Astrocyte (in vitro differentiated cells and primary cell): Measurements from ENCODE around the gene RBM14. TPM values are rescaled to one million over a fixed set of nuclear protein-coding genes. Genes with fewer than 3 reads are reported as not detected.

Experiments used
- DNase-seq: peaks from one replicate; pipeline ENCODE4 v3.0.0-alpha.2; 2010; ENCODE audit warnings: low read depth
- FAIRE-seq: peaks from 2 replicates; lab custom pipeline; 2011; peaks lifted over from hg19 to GRCh38; lab: Jason Lieb, UNC
- H2AFZ ChIP-seq: 2 replicates; pipeline ENCODE4 v1.6.0; 2012; ENCODE audit warnings: low read depth, low read length, inconsistent platforms
- H3K27ac ChIP-seq: 2 replicates; pipeline ENCODE4 v1.5.1; 2011; ENCODE audit warnings: low read depth, low read length, inconsistent platforms
- H3K27me3 ChIP-seq: 2 replicates; pipeline ENCODE4 v1.6.0; 2011; ENCODE audit warnings: low read length, inconsistent platforms; ENCODE audit not compliant: insufficient read depth
- H3K36me3 ChIP-seq: 2 replicates; pipeline ENCODE4 v1.5.1; 2011; ENCODE audit warnings: low read length, inconsistent platforms; ENCODE audit not compliant: insufficient read depth
- H3K4me1 ChIP-seq: 2 replicates; pipeline ENCODE4 v1.5.1; 2011; ENCODE audit warnings: low read length, inconsistent platforms; ENCODE audit not compliant: insufficient read depth
- H3K4me2 ChIP-seq: 2 replicates; pipeline ENCODE4 v1.6.0; 2012; ENCODE audit warnings: low read length, inconsistent platforms
- H3K4me3 ChIP-seq: 2 replicates; pipeline ENCODE4 v1.5.1; 2011; ENCODE audit warnings: low read depth, mild to moderate bottlenecking, low read length, inconsistent platforms; ENCODE audit not compliant: insufficient read depth
- H3K79me2 ChIP-seq: 2 replicates; pipeline ENCODE4 v1.6.0; 2012; ENCODE audit warnings: mild to moderate bottlenecking, low read length, inconsistent platforms; ENCODE audit not compliant: insufficient read depth
- H3K9ac ChIP-seq: 2 replicates; pipeline ENCODE4 v1.6.0; 2012; ENCODE audit warnings: mild to moderate bottlenecking, low read length, inconsistent platforms
- H3K9me3 ChIP-seq: 2 replicates; pipeline ENCODE4 v1.5.1; 2012; ENCODE audit warnings: low read depth, mild to moderate bottlenecking, low read length, inconsistent platforms; ENCODE audit not compliant: insufficient read depth
- H4K20me1 ChIP-seq: 2 replicates; pipeline ENCODE4 v1.6.0; 2012; ENCODE audit warnings: low read length, inconsistent platforms; ENCODE audit not compliant: insufficient read depth
- H3K27ac Mint-ChIP-seq: one replicate; pipeline ENCODE4 v1.8.0; 2021; ENCODE audit warnings: mild to moderate bottlenecking, mixed read lengths; ENCODE audit not compliant: unreplicated experiment
- H3K27me3 Mint-ChIP-seq: one replicate; pipeline ENCODE4 v1.8.0; 2021; ENCODE audit warnings: low read depth, mixed read lengths; ENCODE audit not compliant: unreplicated experiment
- H3K36me3 Mint-ChIP-seq: one replicate; pipeline ENCODE4 v1.8.0; 2021; ENCODE audit warnings: low read depth, mixed read lengths; ENCODE audit not compliant: unreplicated experiment
- H3K4me1 Mint-ChIP-seq: one replicate; pipeline ENCODE4 v1.8.0; 2021; ENCODE audit warnings: low read depth, mixed read lengths; ENCODE audit not compliant: unreplicated experiment
- H3K4me3 Mint-ChIP-seq: one replicate; pipeline ENCODE4 v1.8.0; 2021; ENCODE audit warnings: mild to moderate bottlenecking, moderate library complexity, mixed read lengths; ENCODE audit not compliant: unreplicated experiment
- H3K9me3 Mint-ChIP-seq: one replicate; pipeline ENCODE4 v1.8.0; 2021; ENCODE audit warnings: mild to moderate bottlenecking, mixed read lengths; ENCODE audit not compliant: unreplicated experiment
- EZH2 ChIP-seq: IDR thresholded peaks from 2 replicates; pipeline ENCODE4 v1.6.1; 2012; ENCODE audit warnings: mild to moderate bottlenecking, low read length, inconsistent platforms; ENCODE audit not compliant: insufficient read depth
- total RNA-seq: library from RNA; stranded (reverse); gene quantifications from 2 replicates; pipeline ENCODE4 v1.2.1, GENCODE V29; 2021
- TF ChIP-seq, protein P1 (sequence below): IDR thresholded peaks from 2 replicates; pipeline ENCODE4 v1.5.1; 2011; ENCODE audit warnings: low read depth, mild to moderate bottlenecking, inconsistent platforms, low read length, moderate library complexity; ENCODE audit not compliant: insufficient read depth

RBM14 gene
- total RNA-seq, 1 donor from 2014 or later, result 59.7 TPM

DNA sequence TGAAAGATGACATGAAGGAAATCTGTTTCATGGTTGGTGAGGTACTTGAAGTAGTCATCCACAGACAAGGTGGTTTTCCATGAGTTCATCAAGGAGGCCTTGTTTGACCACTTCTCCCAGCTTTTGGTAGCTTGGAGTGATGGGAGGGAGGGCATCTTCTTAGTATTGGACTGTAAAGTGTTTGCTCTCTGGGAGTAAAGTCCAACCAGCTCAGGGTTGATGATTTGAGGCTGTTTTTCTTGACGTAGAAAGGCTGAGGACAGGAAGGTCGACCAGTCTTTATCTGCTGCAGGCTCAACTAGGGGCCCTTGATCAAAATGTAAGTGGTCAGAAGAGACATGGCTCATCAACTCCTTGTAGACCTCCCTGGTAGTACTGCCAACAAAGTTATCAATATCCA is 25.3 kb upstream of the RBM14 start:
- no peak overlapping the region for H3K27ac ChIP-seq
- H3K9me3 ChIP-seq, result no peaks in the 10 kb centered on the region
- TF ChIP-seq EZH2, result no peak
- TF ChIP-seq, protein P1, sequence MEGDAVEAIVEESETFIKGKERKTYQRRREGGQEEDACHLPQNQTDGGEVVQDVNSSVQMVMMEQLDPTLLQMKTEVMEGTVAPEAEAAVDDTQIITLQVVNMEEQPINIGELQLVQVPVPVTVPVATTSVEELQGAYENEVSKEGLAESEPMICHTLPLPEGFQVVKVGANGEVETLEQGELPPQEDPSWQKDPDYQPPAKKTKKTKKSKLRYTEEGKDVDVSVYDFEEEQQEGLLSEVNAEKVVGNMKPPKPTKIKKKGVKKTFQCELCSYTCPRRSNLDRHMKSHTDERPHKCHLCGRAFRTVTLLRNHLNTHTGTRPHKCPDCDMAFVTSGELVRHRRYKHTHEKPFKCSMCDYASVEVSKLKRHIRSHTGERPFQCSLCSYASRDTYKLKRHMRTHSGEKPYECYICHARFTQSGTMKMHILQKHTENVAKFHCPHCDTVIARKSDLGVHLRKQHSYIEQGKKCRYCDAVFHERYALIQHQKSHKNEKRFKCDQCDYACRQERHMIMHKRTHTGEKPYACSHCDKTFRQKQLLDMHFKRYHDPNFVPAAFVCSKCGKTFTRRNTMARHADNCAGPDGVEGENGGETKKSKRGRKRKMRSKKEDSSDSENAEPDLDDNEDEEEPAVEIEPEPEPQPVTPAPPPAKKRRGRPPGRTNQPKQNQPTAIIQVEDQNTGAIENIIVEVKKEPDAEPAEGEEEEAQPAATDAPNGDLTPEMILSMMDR, result no peak
- no peaks in the 10 kb centered on the region for H3K27me3 ChIP-seq
- no peak for DNase-seq
- H3K4me1 ChIP-seq, result peaks cover 15% of the 10 kb centered on the region
- peaks cover 9% of the 10 kb centered on the region for H3K36me3 Mint-ChIP-seq
- peaks cover 9% of the 10 kb centered on the region for H3K79me2 ChIP-seq
- H3K4me3 ChIP-seq, result no peak overlapping the region
- H3K9me3 Mint-ChIP-seq, result peaks cover 14% of the 10 kb centered on the region
- no peak overlapping the region for H3K4me2 ChIP-seq
- peaks cover 16% of the 10 kb centered on the region for H4K20me1 ChIP-seq
- no peaks in the 10 kb centered on the region for H3K36me3 ChIP-seq
- H3K4me1 Mint-ChIP-seq, result peaks cover 14% of the 10 kb centered on the region
- no peak for FAIRE-seq
- no peak overlapping the region for H2AFZ ChIP-seq
- no peak overlapping the region for H3K4me3 Mint-ChIP-seq
- H3K9ac ChIP-seq, result no peak overlapping the region
- H3K27me3 Mint-ChIP-seq, result peaks cover 5% of the 10 kb centered on the region
- H3K27ac Mint-ChIP-seq, result no peak overlapping the region

DNA sequence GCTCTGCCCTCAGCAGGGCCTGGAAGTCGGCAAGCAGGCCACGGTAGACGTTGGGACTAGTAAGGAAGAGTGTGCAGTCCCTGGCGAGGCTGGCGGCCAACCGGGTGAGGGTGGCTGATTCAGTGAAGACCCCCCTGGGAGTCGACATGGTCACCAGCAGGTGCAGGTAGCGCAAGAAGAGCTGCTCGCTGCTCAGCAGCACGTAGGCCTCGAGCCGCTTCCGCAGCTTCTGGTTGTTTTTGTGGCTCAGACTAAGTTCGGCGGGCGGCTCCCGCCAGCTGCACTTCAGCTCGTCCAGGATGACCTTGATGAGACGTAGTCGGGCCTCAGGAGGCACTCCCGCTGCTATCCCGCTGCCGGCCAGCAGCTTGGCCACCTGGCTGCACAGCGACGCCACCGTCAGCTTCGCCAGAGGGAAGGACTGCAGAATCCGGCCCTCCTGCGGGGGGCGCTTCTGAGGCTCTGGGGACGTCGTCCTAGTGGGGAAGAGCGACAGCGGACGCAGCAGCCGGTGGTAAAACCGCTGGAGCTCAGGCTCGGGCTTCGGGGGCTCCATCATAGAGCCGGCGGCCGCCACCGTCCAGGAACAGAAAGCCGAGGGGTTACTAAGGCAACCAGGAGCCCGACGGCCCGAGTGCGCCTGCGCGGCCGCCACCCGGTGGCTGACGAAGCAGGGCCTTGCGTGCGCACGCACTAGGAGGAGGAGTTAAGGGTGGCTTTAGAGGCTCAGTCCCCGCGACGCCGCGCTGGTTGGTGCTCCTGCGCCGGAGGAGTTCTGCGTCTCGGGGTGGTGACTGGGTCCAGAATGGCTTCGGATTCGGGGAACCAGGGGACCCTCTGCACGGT is 23.8 kb upstream of the RBM14 start, which contains the start of the genes CCDC87 and CCS:
Gene CCDC87 (minus strand): TSS at position 607 of the 846 bp plus-strand sequence. CDS start 48 bp downstream, at position 559.
Gene CCS (plus strand): TSS at position 729 of the 846 bp plus-strand sequence. CDS start 77 bp downstream, at position 806.
- Mint-ChIP-seq H3K4me3 (peak within 1 kb of the TSS; percentile 99), H3K4me1 (peaks cover 14% of the 10 kb centered on the region), H3K27ac (peak within 1 kb of the TSS; percentile 99), H3K36me3 (peaks cover 9% of the 10 kb centered on the region), H3K27me3 (no peaks in the 10 kb centered on the region), H3K9me3 (peaks cover 10% of the 10 kb centered on the region)
- FAIRE-seq (no peak), DNase-seq (peak; percentile 76)
- TF ChIP-seq, protein P1, result peak; percentile 41
- TF ChIP-seq EZH2, result no peak
- H3K79me2 ChIP-seq, result peaks cover 9% of the 10 kb centered on the region
- H3K27ac ChIP-seq, result peak within 1 kb of the TSS; percentile 68
- peaks cover 15% of the 10 kb centered on the region for H3K4me1 ChIP-seq
- peak within 1 kb of the TSS; percentile 99 for H3K4me2 ChIP-seq
- peak within 1 kb of the TSS; percentile 87 for H3K4me3 ChIP-seq
- H2AFZ ChIP-seq, result peak within 1 kb of the TSS; percentile 95
- peak within 1 kb of the TSS; percentile 86 for H3K9ac ChIP-seq
- no peaks in the 10 kb centered on the region for H3K27me3 ChIP-seq
- no peaks in the 10 kb centered on the region for H3K36me3 ChIP-seq
- H4K20me1 ChIP-seq, result peaks cover 16% of the 10 kb centered on the region
- no peaks in the 10 kb centered on the region for H3K9me3 ChIP-seq
